ENCODE results near the gene NRP1.

Gene NRP1

GRCh38 chr10:33240931-33241330 is 93.5 kb downstream of the NRP1 start:
- Histone ChIP-seq H3K36me3 (ENCODE audit: control insufficient read depth, insufficient read depth, low read length) (no peaks in the 10 kb centered on the region), H2AFZ (no peak overlapping the region), H3K27me3 (ENCODE audit: control insufficient read depth, insufficient read depth, low read length) (no peaks in the 10 kb centered on the region), H3K4me3 (ENCODE audit: low read depth, low read length) (no peak overlapping the region), H3K79me2 (no peaks in the 10 kb centered on the region), H3K4me1 (no peaks in the 10 kb centered on the region), H3K27ac (no peak overlapping the region), H3K4me2 (ENCODE audit: low read length) (no peak overlapping the region), H3K9ac (no peak overlapping the region), H3K9me3 (ENCODE audit: control insufficient read depth, low read length) (no peaks in the 10 kb centered on the region)
- TF ChIP-seq CTCF (IDR thresholded peaks at IDR 0.05), result no peak

GRCh38 chr10:33240258-33240657 is 94.2 kb downstream of the NRP1 start:
- Histone ChIP-seq H3K79me2 (no peaks in the 10 kb centered on the region), H3K4me3 (ENCODE audit: low read depth, low read length) (no peak overlapping the region), H3K27me3 (ENCODE audit: control insufficient read depth, insufficient read depth, low read length) (no peaks in the 10 kb centered on the region), H3K4me2 (ENCODE audit: low read length) (no peak overlapping the region), H3K9ac (no peak overlapping the region), H3K27ac (no peak overlapping the region), H3K9me3 (ENCODE audit: control insufficient read depth, low read length) (no peaks in the 10 kb centered on the region), H3K4me1 (no peaks in the 10 kb centered on the region), H3K36me3 (ENCODE audit: control insufficient read depth, insufficient read depth, low read length) (no peaks in the 10 kb centered on the region), H2AFZ (no peak overlapping the region)
- TF ChIP-seq CTCF (IDR thresholded peaks at IDR 0.05), result no peak

DNA sequence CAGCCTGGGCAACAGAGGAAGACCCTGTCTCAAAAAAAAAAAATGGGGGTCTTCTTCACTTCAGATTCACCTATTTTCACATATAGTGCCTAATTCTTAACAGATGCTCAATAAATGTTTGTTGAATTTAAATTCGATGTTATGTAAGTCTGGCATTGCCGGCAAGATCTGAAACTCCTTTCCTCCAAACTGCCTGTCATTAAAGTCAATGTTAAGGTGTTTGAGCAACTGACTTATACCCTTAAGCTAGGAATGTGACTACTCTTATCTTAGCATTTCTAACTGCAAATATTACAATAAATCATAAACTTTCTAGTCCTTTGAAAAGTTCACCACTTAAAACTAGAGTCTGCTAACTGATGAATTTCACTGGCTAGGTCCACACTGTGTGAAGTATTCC is 95.2 kb downstream of the NRP1 start:
- H3K4me3 ChIP-seq (ENCODE audit: low read depth, low read length), result no peak overlapping the region
- H3K36me3 ChIP-seq (ENCODE audit: control insufficient read depth, insufficient read depth, low read length), result no peaks in the 10 kb centered on the region
- no peak for TF ChIP-seq CTCF (IDR thresholded peaks at IDR 0.05)
- no peak overlapping the region for H3K9ac ChIP-seq
- H3K79me2 ChIP-seq, result no peaks in the 10 kb centered on the region
- H3K4me1 ChIP-seq, result no peaks in the 10 kb centered on the region
- no peak overlapping the region for H3K27ac ChIP-seq
- no peak overlapping the region for H2AFZ ChIP-seq
- H3K4me2 ChIP-seq (ENCODE audit: low read length), result no peak overlapping the region
- no peaks in the 10 kb centered on the region for H3K27me3 ChIP-seq (ENCODE audit: control insufficient read depth, insufficient read depth, low read length)
- no peaks in the 10 kb centered on the region for H3K9me3 ChIP-seq (ENCODE audit: control insufficient read depth, low read length)

DNA sequence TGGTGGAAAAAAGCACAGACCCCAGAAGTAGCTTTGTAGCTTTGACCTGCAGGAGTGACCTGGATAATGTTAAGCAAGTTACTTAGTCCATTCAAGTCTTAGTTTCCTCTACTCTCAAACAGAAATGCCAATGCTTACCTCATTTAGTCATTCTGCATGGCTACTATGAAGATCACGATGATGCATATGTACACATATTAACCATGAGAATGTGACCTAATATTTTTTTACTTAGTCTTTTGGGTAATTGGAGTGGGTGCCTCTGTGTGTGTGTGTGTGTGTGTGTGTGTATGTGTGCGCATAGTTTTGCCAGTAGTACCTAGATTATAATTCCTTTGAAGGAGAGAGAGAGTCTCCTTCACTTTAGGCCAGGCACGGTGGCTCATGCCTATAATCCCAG is 95.8 kb downstream of the NRP1 start:
- no peak overlapping the region for H3K27ac ChIP-seq
- no peak for TF ChIP-seq CTCF (IDR thresholded peaks at IDR 0.05)
- H3K9me3 ChIP-seq (ENCODE audit: control insufficient read depth, low read length), result no peaks in the 10 kb centered on the region

DNA sequence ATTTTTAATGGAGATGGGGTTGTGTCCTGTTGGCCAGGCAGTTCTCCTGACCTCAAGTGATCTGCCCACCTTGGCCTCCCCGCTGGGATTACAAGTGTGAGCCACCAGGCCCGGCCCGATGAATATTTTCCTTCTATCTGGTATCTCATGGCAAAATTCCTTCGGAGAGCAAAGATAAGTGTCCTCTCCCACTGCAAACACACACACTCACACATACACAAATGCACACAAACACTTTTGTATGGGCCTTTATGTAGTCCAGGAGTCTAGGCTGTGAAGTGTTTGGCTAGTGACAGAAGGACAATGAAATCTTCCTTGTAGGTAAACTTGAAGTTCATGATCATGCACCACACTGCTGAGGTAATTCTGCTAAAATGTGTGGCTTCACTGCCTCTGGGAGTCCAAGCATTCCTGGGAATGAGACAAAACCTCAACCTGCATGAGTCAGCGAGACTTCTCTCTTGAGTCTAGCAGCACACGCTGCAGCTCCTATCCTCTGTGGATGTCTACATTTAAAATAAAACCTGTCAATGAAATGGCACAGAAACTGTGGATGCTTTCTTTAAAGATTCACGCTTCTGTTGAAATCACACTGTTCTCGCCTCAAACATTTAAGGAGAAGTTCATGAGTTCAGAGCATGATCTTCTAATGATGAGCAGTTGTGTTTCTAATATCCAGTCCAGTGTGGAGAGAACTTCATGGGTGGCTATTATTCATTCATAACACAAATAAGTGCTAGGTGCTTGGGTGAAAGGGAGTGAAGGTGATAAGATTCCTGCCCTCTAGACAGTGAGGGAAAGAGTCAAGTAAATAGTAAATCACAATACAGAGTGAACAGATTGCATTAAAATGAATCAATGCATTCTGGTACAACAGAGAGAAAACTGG is 96.5 kb downstream of the NRP1 start:
- no peak for TF ChIP-seq CTCF (IDR thresholded peaks at IDR 0.05)
- Histone ChIP-seq H3K4me3 (ENCODE audit: low read depth, low read length) (no peak overlapping the region), H3K4me2 (ENCODE audit: low read length) (no peak overlapping the region), H3K4me1 (no peaks in the 10 kb centered on the region), H2AFZ (no peak overlapping the region), H3K9me3 (ENCODE audit: control insufficient read depth, low read length) (no peaks in the 10 kb centered on the region), H3K27ac (no peak overlapping the region), H3K27me3 (ENCODE audit: control insufficient read depth, insufficient read depth, low read length) (no peaks in the 10 kb centered on the region), H3K9ac (no peak overlapping the region), H3K79me2 (no peaks in the 10 kb centered on the region), H3K36me3 (ENCODE audit: control insufficient read depth, insufficient read depth, low read length) (no peaks in the 10 kb centered on the region)

More for the DNA sequence above, 95.8 kb downstream of the NRP1 start:
- H3K9ac ChIP-seq, result no peak overlapping the region
- H3K79me2 ChIP-seq, result no peaks in the 10 kb centered on the region
- no peaks in the 10 kb centered on the region for H3K27me3 ChIP-seq (ENCODE audit: control insufficient read depth, insufficient read depth, low read length)
- no peaks in the 10 kb centered on the region for H3K36me3 ChIP-seq (ENCODE audit: control insufficient read depth, insufficient read depth, low read length)
- no peak overlapping the region for H3K4me2 ChIP-seq (ENCODE audit: low read length)
- H2AFZ ChIP-seq, result no peak overlapping the region
- no peaks in the 10 kb centered on the region for H3K4me1 ChIP-seq
- H3K4me3 ChIP-seq (ENCODE audit: low read depth, low read length), result no peak overlapping the region

Data from parathyroid adenoma (tissue), 2 donors.